Measurements from ENCODE around the gene CILP. TPM values are rescaled to one million over a fixed set of nuclear protein-coding genes. Genes with fewer than 3 reads are reported as not detected.
A peak's percentile ranks its signal among the peaks of the same experiment; 100 is the strongest.

The CILP gene
- total RNA-seq, 2 experiments from 2014 or later, result 0.05 to 0.08 TPM

DNA sequence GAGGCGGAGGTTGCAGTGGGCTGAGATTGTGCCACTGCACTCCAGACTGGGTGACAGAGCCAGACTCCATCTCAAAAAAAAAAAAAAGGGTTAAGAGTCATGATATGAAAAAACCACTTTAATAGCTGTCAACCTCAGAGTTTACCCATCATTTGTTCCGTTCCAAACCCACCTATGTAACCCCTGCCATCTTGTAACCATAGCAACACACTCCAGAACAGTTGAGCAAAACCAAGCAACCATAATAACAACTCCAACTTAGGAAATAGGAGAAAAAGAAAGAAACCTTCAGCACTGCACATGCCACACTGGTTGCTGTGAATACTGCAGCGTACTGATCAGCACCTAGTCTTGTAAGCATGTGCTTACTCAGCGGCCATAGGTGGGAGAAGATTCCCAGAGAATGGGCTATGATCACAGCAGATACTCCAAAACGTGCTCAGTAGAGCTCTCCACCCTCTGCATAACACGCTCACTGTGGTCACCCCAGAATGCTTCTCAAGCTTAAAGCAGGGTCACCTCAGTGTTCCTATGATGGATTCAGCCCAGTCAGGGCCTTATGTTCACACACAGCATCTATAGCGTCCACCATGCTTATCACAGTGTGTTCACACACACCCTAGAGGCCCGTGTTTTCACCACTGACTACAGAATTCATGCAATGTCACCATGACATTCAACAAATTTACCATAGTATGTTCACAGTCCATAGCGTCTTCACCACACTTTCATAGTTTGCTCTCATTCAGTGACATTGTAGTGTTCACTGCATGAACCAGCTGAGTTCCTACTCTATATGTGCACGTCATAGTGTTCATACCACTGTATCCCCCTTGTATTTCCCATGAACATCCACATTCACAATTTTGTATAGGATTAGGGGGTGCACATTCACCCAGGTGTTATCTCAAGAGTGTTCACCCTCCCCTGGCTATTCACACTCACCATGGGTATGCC is 6.5 kb upstream of the CILP start:
- ChIA-PET POLR2A (no interaction called here), CTCF (no interaction called here)
- Mint-ChIP-seq H3K27ac (no peak overlapping the region), H3K9me3 (ENCODE audit: insufficient read depth) (no peaks in the 10 kb centered on the region), H3K36me3 (ENCODE audit: low read depth) (no peaks in the 10 kb centered on the region), H3K27me3 (ENCODE audit: low read depth) (peaks cover 2% of the 10 kb centered on the region), H3K4me1 (ENCODE audit: low read depth) (peaks cover 1% of the 10 kb centered on the region), H3K4me3 (no peak overlapping the region)
- ATAC-seq (peak; percentile 59), DNase-seq (no peak)

GRCh38 chr15:65215496-65215895 is 4.2 kb upstream of the CILP start:
- H3K4me1 Mint-ChIP-seq (ENCODE audit: low read depth), result peaks cover 1% of the 10 kb centered on the region
- H3K27me3 Mint-ChIP-seq (ENCODE audit: low read depth), result no peaks in the 10 kb centered on the region

DNA sequence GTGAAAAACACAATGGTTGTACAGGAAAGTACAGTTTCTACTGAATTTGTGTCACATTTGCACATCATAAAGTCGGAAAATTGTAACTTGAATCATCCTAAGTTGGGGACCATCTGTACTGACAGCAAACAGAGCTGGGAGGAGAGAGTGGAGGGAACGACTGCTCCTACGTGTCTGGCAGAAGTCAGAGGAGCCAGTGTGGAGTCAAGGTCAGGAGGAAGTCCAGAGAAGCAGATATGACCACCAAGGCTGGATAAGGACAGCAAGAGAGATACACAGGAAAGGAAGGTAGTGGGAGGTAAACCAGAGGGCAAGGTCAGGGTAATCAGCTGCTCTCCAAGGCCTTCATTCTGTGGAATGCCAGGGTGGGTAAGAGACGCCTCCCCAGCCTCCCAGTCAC is 2.7 kb upstream of the CILP start:
- Mint-ChIP-seq H3K27ac (no peak overlapping the region), H3K36me3 (ENCODE audit: low read depth) (no peaks in the 10 kb centered on the region), H3K4me1 (ENCODE audit: low read depth) (peaks cover 1% of the 10 kb centered on the region), H3K9me3 (ENCODE audit: insufficient read depth) (no peaks in the 10 kb centered on the region), H3K27me3 (ENCODE audit: low read depth) (no peaks in the 10 kb centered on the region), H3K4me3 (no peak overlapping the region)
- DNase-seq, result no peak
- ChIA-PET CTCF (no interaction called here), POLR2A (no interaction called here)
- no peak for ATAC-seq

More at GRCh38 chr15:65215496-65215895, 4.2 kb upstream of the CILP start:
- CTCF ChIA-PET, result interaction anchor here (0.9 to 1.4 kb wide), 2 partner anchors 25 to 70 kb away, joined by 3 read pairs; no protein-coding TSS in a partner anchor
- POLR2A ChIA-PET, result no interaction called here
- H3K4me3 Mint-ChIP-seq, result no peak overlapping the region
- no peak for DNase-seq
- ATAC-seq, result no peak
- H3K9me3 Mint-ChIP-seq (ENCODE audit: insufficient read depth), result no peaks in the 10 kb centered on the region
- H3K36me3 Mint-ChIP-seq (ENCODE audit: low read depth), result no peaks in the 10 kb centered on the region
- H3K27ac Mint-ChIP-seq, result peak overlapping the region; percentile 12

DNA sequence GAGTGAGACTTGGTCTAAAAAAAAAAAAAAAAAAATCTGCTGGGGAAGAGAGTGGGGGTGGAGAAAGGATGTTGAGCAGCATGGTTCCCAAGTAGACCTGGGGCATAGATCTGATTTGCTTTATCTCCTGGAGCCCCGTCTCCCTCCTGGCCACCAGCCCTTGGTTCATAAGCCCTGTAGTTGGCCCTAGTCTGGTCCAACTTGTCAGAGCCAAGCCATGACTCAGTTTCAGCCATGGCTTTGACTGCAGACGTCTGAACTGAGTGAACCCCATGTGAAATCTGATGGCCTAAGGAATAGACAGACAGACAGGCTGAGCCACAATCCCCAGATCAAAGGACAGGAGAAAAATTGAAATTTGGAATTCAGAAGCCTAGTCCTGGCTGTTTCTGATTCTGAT is 2.0 kb upstream of the CILP start:
- peaks cover 1% of the 10 kb centered on the region for H3K4me1 Mint-ChIP-seq (ENCODE audit: low read depth)
- no peaks in the 10 kb centered on the region for H3K36me3 Mint-ChIP-seq (ENCODE audit: low read depth)
- no peak for DNase-seq
- ATAC-seq, result no peak
- CTCF ChIA-PET, result no interaction called here
- POLR2A ChIA-PET, result no interaction called here
- no peaks in the 10 kb centered on the region for H3K27me3 Mint-ChIP-seq (ENCODE audit: low read depth)
- no peak overlapping the region for H3K27ac Mint-ChIP-seq
- H3K4me3 Mint-ChIP-seq, result no peak overlapping the region
- no peaks in the 10 kb centered on the region for H3K9me3 Mint-ChIP-seq (ENCODE audit: insufficient read depth)

- no peaks in the 10 kb centered on the region for H3K27me3 Mint-ChIP-seq (ENCODE audit: low read depth)
- CTCF ChIA-PET, result interaction anchor here (0.6 to 1.6 kb wide), 11 partner anchors 10 to 92 kb away, joined by 3 to 8 read pairs (median 3); no protein-coding TSS in a partner anchor
- DNase-seq (peak; percentile 49), ATAC-seq (peak; percentile 68)
- POLR2A ChIA-PET, result no interaction called here
- H3K4me1 Mint-ChIP-seq (ENCODE audit: low read depth), result no peaks in the 10 kb centered on the region
- H3K9me3 Mint-ChIP-seq (ENCODE audit: insufficient read depth), result no peaks in the 10 kb centered on the region
- no peak overlapping the region for H3K27ac Mint-ChIP-seq
- no peaks in the 10 kb centered on the region for H3K36me3 Mint-ChIP-seq (ENCODE audit: low read depth)
- H3K4me3 Mint-ChIP-seq, result no peak overlapping the region
These were observed 824 bp upstream of the CILP start for GRCh38 chr15:65212097-65212496.

DNA sequence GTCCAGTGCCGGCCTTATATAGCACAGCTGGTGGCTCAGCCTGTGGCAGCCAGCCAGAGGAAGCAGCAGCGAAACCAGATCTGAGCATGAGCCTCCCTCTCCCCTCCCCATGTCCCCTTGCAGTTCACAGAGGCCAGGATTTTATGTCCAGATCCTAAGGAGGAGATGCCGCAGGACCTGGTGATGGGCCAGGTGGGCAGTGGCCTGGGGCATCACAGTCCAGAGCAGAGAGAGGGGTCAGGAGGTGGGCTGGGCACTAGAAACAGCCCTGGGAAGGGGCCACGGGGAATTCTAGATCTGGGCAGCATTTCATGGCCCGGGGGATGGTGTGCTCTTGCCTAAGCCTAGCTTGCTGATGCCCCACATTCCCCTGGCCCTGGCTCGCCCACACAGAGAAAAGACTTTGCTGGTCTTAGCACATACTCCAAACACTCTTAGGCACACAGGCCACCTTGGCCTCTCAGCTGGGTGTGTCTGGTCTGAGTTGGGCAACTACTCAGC is 259 bp upstream of the CILP start:
- DNase-seq (no peak), ATAC-seq (no peak)
- CTCF ChIA-PET, result interaction anchor here (0.6 to 1.6 kb wide), 10 partner anchors 9 to 92 kb away, joined by 3 to 8 read pairs (median 3); no protein-coding TSS in a partner anchor
- no peak overlapping the region for H3K27ac Mint-ChIP-seq
- H3K9me3 Mint-ChIP-seq (ENCODE audit: insufficient read depth), result no peaks in the 10 kb centered on the region
- H3K27me3 Mint-ChIP-seq (ENCODE audit: low read depth), result no peaks in the 10 kb centered on the region
- no peaks in the 10 kb centered on the region for H3K4me1 Mint-ChIP-seq (ENCODE audit: low read depth)
- no peak overlapping the region for H3K4me3 Mint-ChIP-seq
- POLR2A ChIA-PET, result no interaction called here
- no peaks in the 10 kb centered on the region for H3K36me3 Mint-ChIP-seq (ENCODE audit: low read depth)

- ChIA-PET CTCF (no interaction called here), POLR2A (no interaction called here)
- Mint-ChIP-seq H3K27me3 (ENCODE audit: low read depth) (no peaks in the 10 kb centered on the region), H3K4me1 (ENCODE audit: low read depth) (no peaks in the 10 kb centered on the region), H3K4me3 (no peak overlapping the region), H3K9me3 (ENCODE audit: insufficient read depth) (no peaks in the 10 kb centered on the region), H3K27ac (no peak overlapping the region), H3K36me3 (ENCODE audit: low read depth) (no peaks in the 10 kb centered on the region)
- DNase-seq (no peak), ATAC-seq (no peak)
These were observed 1.3 kb downstream of the CILP start for GRCh38 chr15:65209701-65210643.

DNA sequence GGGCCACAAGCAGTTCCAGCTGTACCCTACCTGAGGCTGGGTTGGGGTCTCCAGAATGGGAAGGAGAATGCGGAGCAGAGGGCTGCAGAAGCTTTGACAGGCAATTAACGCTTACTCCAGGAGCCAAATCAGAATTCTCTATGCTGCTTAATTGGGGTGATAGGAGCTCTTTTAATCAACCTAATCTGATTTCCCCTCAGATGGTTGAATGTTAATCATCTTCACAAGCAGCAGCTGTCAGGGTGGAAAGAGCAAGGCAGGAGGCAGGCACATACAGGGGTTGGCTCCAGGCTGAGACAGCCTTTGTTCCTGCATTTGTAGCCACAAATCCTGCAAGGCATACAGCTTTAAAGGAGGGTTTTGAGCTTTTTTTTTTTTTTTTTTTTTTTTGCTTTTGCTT is 2.6 kb downstream of the CILP start:
- no peak for ATAC-seq
- CTCF ChIA-PET, result interaction anchor here (1.2 kb wide), 1 partner anchor 107 kb away, joined by 4 read pairs; no protein-coding TSS in a partner anchor
- POLR2A ChIA-PET, result interaction anchor here (0.9 to 1.3 kb wide), 3 partner anchors 14 to 96 kb away, joined by 3 to 7 read pairs (median 3); partner anchors contain the start of gene RNU5B-1
- no peak overlapping the region for H3K27ac Mint-ChIP-seq
- no peak for DNase-seq
- H3K4me1 Mint-ChIP-seq (ENCODE audit: low read depth), result no peaks in the 10 kb centered on the region
- H3K36me3 Mint-ChIP-seq (ENCODE audit: low read depth), result no peaks in the 10 kb centered on the region
- no peaks in the 10 kb centered on the region for H3K9me3 Mint-ChIP-seq (ENCODE audit: insufficient read depth)
- no peaks in the 10 kb centered on the region for H3K27me3 Mint-ChIP-seq (ENCODE audit: low read depth)
- H3K4me3 Mint-ChIP-seq, result no peak overlapping the region

- Mint-ChIP-seq H3K4me3 (no peak overlapping the region), H3K4me1 (ENCODE audit: low read depth) (no peaks in the 10 kb centered on the region), H3K27ac (no peak overlapping the region), H3K27me3 (ENCODE audit: low read depth) (peaks cover 2% of the 10 kb centered on the region), H3K9me3 (ENCODE audit: insufficient read depth) (no peaks in the 10 kb centered on the region), H3K36me3 (ENCODE audit: low read depth) (no peaks in the 10 kb centered on the region)
- ATAC-seq (no peak), DNase-seq (no peak)
- CTCF ChIA-PET, result interaction anchor here (0.9 kb wide), 1 partner anchor 90 kb away, joined by 3 read pairs; no protein-coding TSS in a partner anchor
- POLR2A ChIA-PET, result no interaction called here
These were observed 3.9 kb downstream of the CILP start for GRCh38 chr15:65207280-65207840.

- POLR2A ChIA-PET, result no interaction called here
- ATAC-seq, result no peak
- no peaks in the 10 kb centered on the region for H3K4me1 Mint-ChIP-seq (ENCODE audit: low read depth)
- H3K27ac Mint-ChIP-seq, result no peak overlapping the region
- peaks cover 2% of the 10 kb centered on the region for H3K27me3 Mint-ChIP-seq (ENCODE audit: low read depth)
- H3K4me3 Mint-ChIP-seq, result no peak overlapping the region
- no peak for DNase-seq
- no peaks in the 10 kb centered on the region for H3K9me3 Mint-ChIP-seq (ENCODE audit: insufficient read depth)
- CTCF ChIA-PET, result interaction anchor here (0.9 kb wide), 1 partner anchor 91 kb away, joined by 3 read pairs; no protein-coding TSS in a partner anchor
- H3K36me3 Mint-ChIP-seq (ENCODE audit: low read depth), result no peaks in the 10 kb centered on the region
These were observed 4.5 kb downstream of the CILP start for GRCh38 chr15:65206750-65207149.

DNA sequence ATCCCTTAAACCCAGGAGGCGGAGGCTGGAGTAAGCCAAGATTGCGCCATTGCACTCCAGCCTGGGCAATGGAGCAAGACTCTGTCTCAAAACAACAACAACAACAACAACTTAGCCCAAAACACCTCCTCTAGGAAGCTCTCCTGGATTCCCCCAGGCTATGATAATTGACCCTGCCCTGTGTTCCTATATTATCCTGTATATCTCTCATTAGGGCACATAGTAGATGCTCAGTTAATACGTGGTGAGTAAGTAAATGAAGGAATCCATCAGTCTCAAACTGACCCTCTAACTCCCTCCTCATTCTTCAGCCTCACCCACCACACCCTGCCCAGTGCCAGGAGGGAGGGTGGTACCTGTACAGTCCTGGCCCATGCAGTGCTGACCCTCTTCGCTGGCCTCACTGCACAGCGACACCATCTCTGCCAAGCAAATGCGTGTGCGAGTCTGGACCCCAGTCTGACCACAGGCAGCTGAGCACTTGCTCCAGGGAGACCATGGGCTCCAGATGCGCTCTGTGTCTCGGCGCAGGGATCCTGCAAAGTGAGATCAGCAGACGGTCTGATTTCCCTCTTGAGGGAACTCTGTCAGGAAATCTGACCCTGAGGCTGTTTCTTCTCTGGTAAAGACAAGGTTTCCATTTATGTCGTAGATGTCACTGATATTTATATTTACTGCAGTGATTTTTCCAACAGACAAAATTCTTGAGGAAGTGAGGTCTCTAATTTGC is 6.2 kb downstream of the CILP start:
- CTCF ChIA-PET, result no interaction called here
- no peaks in the 10 kb centered on the region for H3K4me1 Mint-ChIP-seq (ENCODE audit: low read depth)
- ATAC-seq (no peak), DNase-seq (no peak)
- H3K27ac Mint-ChIP-seq, result no peak overlapping the region
- POLR2A ChIA-PET, result interaction anchor here (0.5 to 0.7 kb wide), 2 partner anchors 106 to 754 kb away, joined by 3 read pairs; no protein-coding TSS in a partner anchor
- no peaks in the 10 kb centered on the region for H3K36me3 Mint-ChIP-seq (ENCODE audit: low read depth)
- no peaks in the 10 kb centered on the region for H3K9me3 Mint-ChIP-seq (ENCODE audit: insufficient read depth)
- H3K27me3 Mint-ChIP-seq (ENCODE audit: low read depth), result peaks cover 2% of the 10 kb centered on the region
- H3K4me3 Mint-ChIP-seq, result no peak overlapping the region

Data from activated CD8-positive, alpha-beta T cell treated with anti-CD3 and anti-CD28 coated beads, Interleukin-2, amount 10 ng/mL, durations not matched to agents 7 days and 5 days (primary cell).